Muscle layer of duodenum (tissue), 2 donors: ENCODE data around the gene UBE2V1.
"Not testable (repeated sequence)": the region's sequence is repeated elsewhere in the genome, so short reads cannot be mapped to it uniquely, and the experiment has no call there.

Experiments used
- H3K27ac ChIP-seq: one replicate; pipeline ENCODE4 v1.7.0; 2013; ENCODE audit warnings: mild to moderate bottlenecking, low read length
- H3K27me3 ChIP-seq: one replicate; pipeline ENCODE4 v1.7.0; 2013; ENCODE audit warnings: low read depth, mild to moderate bottlenecking, control low read depth, low read length
- H3K36me3 ChIP-seq, 2 donors: one replicate each; pipeline ENCODE4 v1.7.0; 2013; ENCODE audit warnings: low read length in 2 of 2, control low read depth in 1 of 2, mild to moderate bottlenecking in 1 of 2; ENCODE audit not compliant: insufficient read depth in 2 of 2, control insufficient read depth in 1 of 2
- H3K4me1 ChIP-seq, 2 donors: one replicate each; pipeline ENCODE4 v1.7.0; 2013; ENCODE audit warnings: low read length in 2 of 2, mild to moderate bottlenecking in 2 of 2, control low read depth in 1 of 2, moderate library complexity in 1 of 2; ENCODE audit not compliant: insufficient read depth in 2 of 2, control insufficient read depth in 1 of 2
- H3K4me3 ChIP-seq, 2 donors: one replicate each; pipeline ENCODE4 v1.7.0; 2013; ENCODE audit warnings: low read length in 2 of 2, low read depth in 1 of 2, mild to moderate bottlenecking in 1 of 2
- H3K9me3 ChIP-seq, 2 donors: one replicate each; pipeline ENCODE4 v1.7.0; 2013; ENCODE audit warnings: low read length in 2 of 2, control low read depth in 1 of 2, mild to moderate bottlenecking in 1 of 2; ENCODE audit not compliant: control insufficient read depth in 1 of 2
- donor health status: healthy.

UBE2V1 gene

DNA sequence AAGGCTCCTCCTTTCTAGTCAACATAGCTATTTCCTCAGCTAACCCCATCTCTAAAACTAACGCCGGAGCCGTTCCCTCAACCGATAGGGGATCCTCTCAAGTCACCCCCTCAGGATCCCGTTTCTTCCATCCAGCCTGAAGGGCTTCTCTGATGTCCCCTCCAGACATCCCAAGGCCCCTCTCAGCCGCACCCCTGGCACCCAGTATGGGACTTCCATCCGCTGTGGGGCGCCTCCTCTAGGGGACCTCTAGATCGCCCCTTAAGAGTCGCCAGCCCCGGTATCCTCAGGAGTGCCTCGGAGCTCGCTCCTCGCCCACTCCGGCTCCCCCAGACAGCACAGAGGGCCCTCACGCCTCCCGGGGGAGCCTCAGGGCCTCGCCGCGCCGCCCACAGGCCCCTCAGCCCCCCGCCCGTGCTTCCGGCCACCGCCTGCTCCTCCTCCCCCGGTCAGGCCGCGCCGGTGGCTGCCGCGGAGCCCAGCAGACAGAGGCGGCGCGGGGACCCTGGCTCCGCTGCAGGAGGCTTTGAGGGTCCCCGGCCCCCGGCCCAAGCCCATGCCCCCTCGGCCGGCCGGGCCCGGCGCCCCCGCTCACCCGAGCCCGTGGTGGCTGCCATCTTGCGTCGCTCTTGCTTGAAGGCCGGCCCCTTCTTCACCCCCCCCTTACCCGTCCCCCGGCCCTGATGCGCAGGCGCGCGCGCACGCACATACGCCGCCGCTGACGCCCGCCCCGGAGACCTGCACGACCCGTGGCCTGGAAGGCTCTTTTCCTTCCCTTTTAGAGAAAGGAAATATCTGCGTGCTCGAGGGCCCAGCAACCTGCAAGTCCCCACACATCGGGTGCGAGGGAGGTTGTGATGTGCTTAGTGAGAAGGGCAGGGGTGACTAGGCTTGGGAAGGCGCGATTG lies at the start of gene UBE2V1:
TSS of gene UBE2V1 (minus strand) at position 639 of the 908 bp plus-strand sequence. CDS start at position 617, 22 bp downstream.
- H3K4me3 ChIP-seq = peak within 1 kb of the TSS; percentile 86 to 89
- peaks cover 50 to 69% of the 10 kb centered on the region in 2 donors for H3K4me1 ChIP-seq
- no peaks in the 10 kb centered on the region for H3K9me3 ChIP-seq
- H3K36me3 ChIP-seq = peaks cover 3 to 7% of the 10 kb centered on the region in 2 donors
- peak within 1 kb of the TSS; percentile 98 for H3K27ac ChIP-seq
- H3K27me3 ChIP-seq = no peaks in the 10 kb centered on the region

DNA sequence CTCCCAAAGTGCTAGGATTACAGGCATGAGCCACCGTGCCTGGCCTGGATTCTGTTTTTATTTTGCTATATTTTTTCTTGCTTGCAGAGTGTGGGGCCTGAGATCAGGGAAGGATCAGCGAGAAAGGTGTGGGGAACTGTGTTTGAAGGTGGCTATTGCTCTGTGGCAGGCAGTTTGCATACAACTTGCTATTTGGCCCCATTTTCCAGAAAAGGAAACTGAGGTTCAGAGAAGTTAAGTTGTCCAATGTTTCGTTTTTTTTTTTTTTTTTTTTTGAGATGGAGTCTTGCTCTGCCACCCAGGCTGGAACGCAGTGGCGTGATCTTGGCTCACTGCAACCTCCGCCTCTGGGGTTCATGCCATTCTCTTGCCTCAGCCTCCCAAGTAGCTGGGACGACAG lies 48.5 kb upstream of the UBE2V1 start:
- not testable (repeated sequence) for H3K36me3 ChIP-seq, H3K27me3 ChIP-seq, H3K9me3 ChIP-seq, H3K4me3 ChIP-seq, H3K27ac ChIP-seq, H3K4me1 ChIP-seq

DNA sequence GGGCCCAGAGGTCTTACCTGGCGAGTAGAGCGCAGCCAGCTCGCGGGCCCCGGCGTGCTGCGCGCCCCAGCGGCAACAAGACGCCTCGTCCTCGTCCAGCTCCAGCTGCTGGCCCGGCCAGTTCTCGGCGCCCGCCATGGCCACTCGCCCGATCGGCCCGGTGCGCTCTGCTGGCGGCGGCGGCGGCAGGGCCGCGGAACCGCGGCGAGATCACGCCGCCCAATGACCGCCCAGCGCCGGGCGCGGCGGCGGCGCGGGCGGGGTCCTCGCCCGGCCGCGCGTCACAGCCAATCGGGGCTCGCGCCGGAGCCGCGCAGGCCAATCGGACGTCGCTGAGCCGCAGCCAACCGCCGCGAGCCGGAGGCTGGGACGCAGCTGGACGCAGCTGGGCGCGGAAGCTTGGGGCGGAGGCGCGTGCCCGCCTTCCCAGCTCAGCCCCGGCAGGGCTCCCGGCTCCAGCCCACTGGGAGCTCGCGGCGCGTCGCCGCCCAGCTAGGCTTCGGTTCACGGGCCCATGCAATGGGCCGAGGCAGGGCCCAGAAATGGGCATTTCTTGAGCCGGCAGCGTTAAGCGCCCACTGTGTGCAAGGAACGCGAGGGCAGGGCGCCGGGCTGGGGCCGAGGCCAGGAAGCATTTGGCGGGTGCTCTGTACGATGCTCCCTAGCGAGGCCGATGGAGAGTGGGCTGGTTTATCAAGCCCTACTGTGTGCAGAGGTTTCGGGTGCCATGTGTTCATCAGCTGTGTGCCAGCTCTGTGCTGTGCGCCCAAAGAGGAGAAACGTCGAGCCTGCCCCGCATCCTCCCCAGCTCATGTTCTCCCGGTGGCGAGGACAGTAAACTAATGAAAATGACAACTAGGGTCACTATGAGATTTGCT lies 40.8 kb upstream of the UBE2V1 start, which contains the start of gene PEDS1:
TSS of gene PEDS1 (minus strand) at position 224 of the 878 bp plus-strand sequence. CDS start at position 138, 86 bp downstream.
- H3K27me3 ChIP-seq = no peaks in the 10 kb centered on the region
- H3K36me3 ChIP-seq = peaks cover 0 to 2% of the 10 kb centered on the region in 2 donors
- H3K27ac ChIP-seq = peak within 1 kb of the TSS; percentile 77
- H3K4me3 ChIP-seq = peak within 1 kb of the TSS; percentile 81 to 92
- peaks cover 11 to 42% of the 10 kb centered on the region in 2 donors for H3K4me1 ChIP-seq
- H3K9me3 ChIP-seq = no peaks in the 10 kb centered on the region

DNA sequence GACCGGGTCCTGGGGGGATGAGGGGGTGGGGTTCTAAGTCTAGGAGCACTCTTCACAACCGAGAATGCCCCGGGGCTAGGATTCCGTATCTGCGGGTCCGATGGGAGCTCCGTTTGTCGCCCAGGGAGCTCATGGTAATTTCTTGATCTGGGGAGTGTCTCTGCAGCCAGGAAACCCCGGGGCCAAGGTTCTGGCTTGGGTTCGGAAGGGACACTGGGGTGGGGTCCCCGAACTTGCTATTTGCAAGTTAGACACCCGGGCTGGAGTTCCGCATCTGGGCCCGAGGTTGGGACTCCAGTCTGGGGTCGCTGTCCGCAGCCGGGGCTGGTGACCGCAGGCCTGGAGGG lies 40.2 kb upstream of the UBE2V1 start:
- Histone ChIP-seq H3K9me3 (no peaks in the 10 kb centered on the region), H3K4me3 (peak overlapping the region; percentile 81 to 92), H3K27ac (peak overlapping the region; percentile 77), H3K4me1 (peaks cover 11 to 42% of the 10 kb centered on the region in 2 donors), H3K27me3 (no peaks in the 10 kb centered on the region), H3K36me3 (peaks cover 0 to 8% of the 10 kb centered on the region in 2 donors)

- peaks cover 11 to 42% of the 10 kb centered on the region in 2 donors for H3K4me1 ChIP-seq
- H3K4me3 ChIP-seq = peak overlapping the region; percentile 81 to 92
- peaks cover 0 to 10% of the 10 kb centered on the region in 2 donors for H3K36me3 ChIP-seq
- peak overlapping the region; percentile 77 for H3K27ac ChIP-seq
- H3K27me3 ChIP-seq = no peaks in the 10 kb centered on the region
- no peaks in the 10 kb centered on the region for H3K9me3 ChIP-seq
Observed at GRCh38 chr20:50152394-50153152, 39.6 kb upstream of the UBE2V1 start.

DNA sequence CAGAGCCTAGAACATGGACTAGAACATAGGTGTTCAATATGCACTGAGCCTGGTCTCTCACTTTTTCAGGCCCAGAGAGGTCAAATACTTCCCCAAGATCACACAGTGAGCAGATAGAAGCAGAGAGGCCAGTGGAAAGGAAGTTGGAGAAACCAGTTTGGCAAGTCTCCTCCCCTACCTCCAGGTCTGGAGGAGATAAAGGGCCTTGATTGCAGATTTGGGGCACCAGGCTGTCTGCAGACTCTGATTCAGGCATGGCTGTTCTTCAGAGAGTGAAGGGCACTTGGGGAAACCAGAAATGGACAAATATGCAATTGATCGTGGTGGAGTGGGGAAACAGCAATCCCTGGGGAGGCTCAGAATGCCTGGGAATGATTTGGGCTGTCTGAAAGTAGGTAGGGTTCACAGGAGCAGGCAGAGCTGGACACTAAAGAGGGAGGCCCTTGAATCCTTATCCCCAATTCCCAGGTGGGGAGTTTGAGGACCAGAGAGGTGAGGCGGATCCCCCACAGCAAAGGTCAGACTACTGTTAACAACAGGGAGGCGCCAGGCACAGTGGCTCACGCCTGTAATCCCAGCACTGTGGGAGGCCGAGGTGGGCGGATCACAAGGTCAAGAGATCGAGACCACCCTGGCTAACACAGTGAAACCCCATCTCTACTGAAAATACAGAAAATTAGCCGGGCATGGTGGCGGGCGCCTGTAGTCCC lies 38.2 kb upstream of the UBE2V1 start:
- Histone ChIP-seq H3K9me3 (no peaks in the 10 kb centered on the region), H3K27ac (peak overlapping the region; percentile 2), H3K27me3 (no peaks in the 10 kb centered on the region), H3K36me3 (peaks cover 0 to 10% of the 10 kb centered on the region in 2 donors), H3K4me1 (peaks cover 19 to 44% of the 10 kb centered on the region in 2 donors), H3K4me3 (peak overlapping the region in 1 of 2 donors; percentile 13)

DNA sequence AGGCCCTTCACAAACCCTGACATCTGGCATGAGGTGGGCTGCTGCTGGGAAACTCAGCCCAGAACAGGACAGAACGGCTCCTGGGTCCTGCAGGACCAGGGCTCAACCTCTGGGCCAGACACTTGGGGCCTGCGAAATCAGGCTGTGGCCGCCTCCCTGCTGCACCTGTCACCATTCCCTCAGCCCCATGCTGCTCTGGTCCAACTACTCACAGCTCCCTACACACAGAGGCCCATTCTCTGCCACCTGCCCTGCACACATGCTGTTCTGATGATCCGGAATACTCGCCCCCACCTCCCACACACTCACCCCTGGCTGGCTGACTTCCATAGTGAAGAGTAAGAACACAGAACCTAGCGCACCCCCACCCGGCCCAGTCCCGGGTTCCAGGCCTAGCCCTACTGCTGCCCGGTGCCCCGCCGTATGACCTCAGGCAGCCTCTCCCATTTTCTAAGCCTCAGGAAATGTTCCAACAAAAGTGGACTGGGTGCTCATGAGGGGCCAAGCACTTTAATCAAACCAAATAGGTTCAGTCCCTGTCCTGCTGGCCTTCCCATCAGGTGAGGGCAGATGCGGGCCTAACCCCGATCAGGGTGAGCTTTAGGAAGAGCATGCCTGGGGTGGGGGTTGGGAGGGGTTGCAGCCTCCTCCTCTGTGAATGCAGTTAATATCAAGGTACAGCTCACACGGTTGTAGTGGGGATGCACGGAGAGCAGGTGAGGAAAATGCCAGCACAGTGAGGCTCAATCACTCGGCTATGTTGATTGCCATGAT lies 36.7 kb upstream of the UBE2V1 start:
- H3K4me1 ChIP-seq = peaks cover 19 to 48% of the 10 kb centered on the region in 2 donors
- no peak overlapping the region for H3K27ac ChIP-seq
- H3K9me3 ChIP-seq = no peaks in the 10 kb centered on the region
- no peak overlapping the region for H3K4me3 ChIP-seq
- peaks cover 0 to 10% of the 10 kb centered on the region in 2 donors for H3K36me3 ChIP-seq
- no peaks in the 10 kb centered on the region for H3K27me3 ChIP-seq

DNA sequence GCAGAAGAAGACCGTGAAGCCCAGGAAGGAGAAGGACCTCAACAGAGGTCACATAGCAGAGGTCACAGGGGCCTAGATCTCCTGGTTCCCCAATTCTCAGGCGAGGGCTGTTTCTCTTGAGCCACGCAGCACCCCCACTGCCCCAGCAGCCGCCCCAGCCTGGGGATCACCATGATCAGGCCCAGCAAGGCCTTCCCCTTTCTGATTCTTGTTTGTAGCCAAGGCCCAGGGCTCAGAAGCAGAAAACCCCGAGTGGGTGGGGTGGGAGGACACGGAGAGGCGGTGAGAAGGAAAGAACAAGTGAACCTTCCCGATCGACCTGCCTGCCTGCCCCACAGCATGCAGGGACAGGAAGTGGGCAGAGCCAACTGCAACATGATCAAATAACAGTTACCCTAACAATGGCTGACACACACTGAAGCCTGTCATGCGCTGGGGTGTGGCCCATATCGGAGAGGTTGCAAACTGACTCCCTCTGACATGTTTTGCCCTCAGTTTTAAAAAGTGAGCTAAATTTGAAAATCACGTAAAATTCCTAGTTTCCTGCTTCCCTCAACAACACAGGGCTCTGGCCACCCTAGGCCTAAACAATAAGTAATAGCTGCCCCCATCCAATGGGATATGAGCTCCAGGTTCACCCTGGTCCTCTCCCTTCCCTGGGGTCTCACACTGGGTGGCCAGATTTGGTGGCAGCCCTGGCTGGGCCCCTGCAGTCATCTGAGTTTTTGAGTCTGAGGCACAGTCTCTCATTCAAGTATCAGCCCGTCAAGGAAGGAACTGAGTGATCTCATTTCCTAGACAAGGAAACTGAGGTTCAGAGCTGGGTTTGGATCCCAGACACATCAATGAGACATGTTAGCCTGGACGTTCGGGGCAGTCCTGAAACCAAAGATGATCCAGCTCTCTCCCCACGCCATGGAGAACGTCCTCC lies 34.0 kb upstream of the UBE2V1 start:
- Histone ChIP-seq H3K27ac (peak overlapping the region; percentile 58), H3K4me1 (peaks cover 8 to 36% of the 10 kb centered on the region in 2 donors), H3K4me3 (no peak overlapping the region)

GRCh38 chr20:50146214-50146613 lies 33.3 kb upstream of the UBE2V1 start:
- Histone ChIP-seq H3K4me3 (no peak overlapping the region), H3K27ac (peak overlapping the region; percentile 58), H3K4me1 (peaks cover 8 to 28% of the 10 kb centered on the region in 2 donors), H3K27me3 (no peaks in the 10 kb centered on the region), H3K9me3 (no peaks in the 10 kb centered on the region), H3K36me3 (peaks cover 17 to 26% of the 10 kb centered on the region in 2 donors)

More for the DNA sequence above, 34.0 kb upstream of the UBE2V1 start:
- H3K36me3 ChIP-seq = peaks cover 10 to 19% of the 10 kb centered on the region in 2 donors
- no peaks in the 10 kb centered on the region for H3K27me3 ChIP-seq
- H3K9me3 ChIP-seq = no peaks in the 10 kb centered on the region
